OCI-LY3 (cell line): ENCODE results near the gene CTNNA3.

Experiments used
- EZH2phosphoT487 ChIP-seq: fragments of 200-600 bp; shearing (Covaris generic); IDR thresholded peaks from 2 replicates; pipeline ENCODE4 v1.6.1; 2018; ENCODE audit warnings: antibody characterized with exemption, mixed run types, low read depth
- TF ChIP-seq, protein P1 (sequence below): fragments of 200-600, 300-600 bp; sonication (generic); IDR thresholded peaks from 2 replicates; pipeline ENCODE4 v1.5.1; 2014; ENCODE audit warnings: antibody characterized with exemption, low read length, low read depth

DNA sequence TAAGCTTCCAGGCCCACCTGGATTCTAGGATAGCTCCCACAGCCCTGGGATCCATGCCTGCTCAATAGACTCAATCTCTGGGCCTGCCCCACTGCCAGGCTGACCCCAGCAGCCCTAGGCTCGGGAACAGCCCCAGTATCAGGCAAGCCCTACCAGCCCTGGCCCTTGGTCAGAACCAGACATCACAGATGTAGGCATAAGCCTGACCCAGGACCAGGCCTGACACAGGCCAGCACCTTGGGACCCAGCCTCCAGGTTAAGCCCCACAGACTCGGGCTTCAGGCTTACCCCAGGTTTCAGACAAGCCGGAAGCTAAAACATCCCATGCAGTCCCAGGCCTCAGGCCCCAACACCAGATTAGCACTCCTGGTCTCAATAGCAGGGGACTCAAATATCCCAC is 1046.4 kb downstream of the CTNNA3 start:
- TF ChIP-seq, protein P1, sequence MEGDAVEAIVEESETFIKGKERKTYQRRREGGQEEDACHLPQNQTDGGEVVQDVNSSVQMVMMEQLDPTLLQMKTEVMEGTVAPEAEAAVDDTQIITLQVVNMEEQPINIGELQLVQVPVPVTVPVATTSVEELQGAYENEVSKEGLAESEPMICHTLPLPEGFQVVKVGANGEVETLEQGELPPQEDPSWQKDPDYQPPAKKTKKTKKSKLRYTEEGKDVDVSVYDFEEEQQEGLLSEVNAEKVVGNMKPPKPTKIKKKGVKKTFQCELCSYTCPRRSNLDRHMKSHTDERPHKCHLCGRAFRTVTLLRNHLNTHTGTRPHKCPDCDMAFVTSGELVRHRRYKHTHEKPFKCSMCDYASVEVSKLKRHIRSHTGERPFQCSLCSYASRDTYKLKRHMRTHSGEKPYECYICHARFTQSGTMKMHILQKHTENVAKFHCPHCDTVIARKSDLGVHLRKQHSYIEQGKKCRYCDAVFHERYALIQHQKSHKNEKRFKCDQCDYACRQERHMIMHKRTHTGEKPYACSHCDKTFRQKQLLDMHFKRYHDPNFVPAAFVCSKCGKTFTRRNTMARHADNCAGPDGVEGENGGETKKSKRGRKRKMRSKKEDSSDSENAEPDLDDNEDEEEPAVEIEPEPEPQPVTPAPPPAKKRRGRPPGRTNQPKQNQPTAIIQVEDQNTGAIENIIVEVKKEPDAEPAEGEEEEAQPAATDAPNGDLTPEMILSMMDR = no peak
- no peak for TF ChIP-seq EZH2phosphoT487
